Measurements from ENCODE around the gene CAVIN4. TPM values are rescaled to one million over a fixed set of nuclear protein-coding genes. Genes with fewer than 3 reads are reported as not detected.

The CAVIN4 gene
- total and polyA plus RNA-seq, 2 donors (not counting 3 experiments of a cell fraction or from before 2014, with no cell fraction given) = 0.61 to 3.1 TPM

DNA sequence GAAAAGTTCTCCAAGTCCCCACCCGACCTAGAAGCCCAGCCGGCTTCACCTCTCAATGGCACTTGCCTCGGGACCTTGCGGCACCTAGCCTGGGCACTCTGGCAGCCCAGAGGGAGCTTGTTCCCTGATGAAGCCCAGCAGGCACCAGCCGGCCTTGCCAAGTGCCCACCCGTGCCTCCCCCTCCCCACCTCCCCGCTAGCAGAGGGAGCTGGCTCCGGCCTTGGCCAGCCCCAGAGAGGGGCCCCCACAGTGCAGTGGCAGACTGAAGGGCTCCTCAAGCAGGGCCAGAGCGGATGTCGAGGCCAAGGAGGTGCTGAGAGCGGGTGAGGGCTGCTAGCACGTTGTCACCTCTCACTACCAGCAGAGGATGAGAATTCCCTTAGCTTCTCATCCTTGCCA, 37.6 kb upstream of the CAVIN4 start:
- no peak for FAIRE-seq
- ChIA-PET POLR2A (no interaction called here), CTCF (interaction anchor here (1.8 kb wide), 1 partner anchor 34 kb away, joined by 6 read pairs; no protein-coding TSS in a partner anchor)
- Histone ChIP-seq H3K9me1 (replicated peaks; ENCODE audit: control insufficient read depth, extremely low read depth, insufficient read depth, low read length) (no peaks in the 10 kb centered on the region), H3K27ac (ENCODE audit: insufficient read depth, low read depth, low read length) (no peak overlapping the region), H3K4me3 (replicated peaks in 1 of 3; ENCODE audit: insufficient read depth in 1 of 3, low read depth in 1 of 3, low read length in 3 of 3) (no peak overlapping the region), H3K9me3 (replicated peaks; ENCODE audit: control insufficient read depth, insufficient read depth, low read length) (no peaks in the 10 kb centered on the region), H3K9ac (replicated peaks; ENCODE audit: extremely low read depth, insufficient read depth, low read length) (no peak overlapping the region), H3K4me2 (ENCODE audit: insufficient read depth, low read length) (no peak overlapping the region), H3K27me3 (ENCODE audit: control insufficient read depth in 2 of 2, insufficient read depth in 2 of 2, low read length in 2 of 2) (no peaks in the 10 kb centered on the region), H3K4me1 (ENCODE audit: control insufficient read depth, extremely low read depth, insufficient read depth, low read length) (no peaks in the 10 kb centered on the region), H3K36me3 (ENCODE audit: control insufficient read depth in 2 of 2, extremely low read depth in 1 of 2, insufficient read depth in 2 of 2, low read length in 2 of 2) (peaks cover 0 to 2% of the 10 kb centered on the region in 2 experiments), H4K20me1 (replicated peaks; ENCODE audit: control insufficient read depth, extremely low read depth, insufficient read depth, low read length) (no peaks in the 10 kb centered on the region), H3K79me2 (ENCODE audit: control insufficient read depth, insufficient read depth, low read length) (no peaks in the 10 kb centered on the region), H2AFZ (ENCODE audit: low read depth, low read length) (no peak overlapping the region)
- dilution Hi-C loops (cut with MboI; ENCODE audit: extremely low pct_ligation_motif_present, low sequenced_read_pairs) = no loop called here
- BruUV-seq (replicated peaks) = no TSS peak
- TF ChIP-seq POLR2A (IDR thresholded peaks at IDR 0.05; ENCODE audit: low read depth, low read length) (no peak), MYC (IDR thresholded peaks at IDR 0.05; ENCODE audit: low read depth, low read length) (no peak), GATA2 (IDR thresholded peaks at IDR 0.05; ENCODE audit: insufficient read depth, insufficient read length, low read depth, low read length) (no peak), JUN (IDR thresholded peaks at IDR 0.05; ENCODE audit: borderline replicate concordance, insufficient read depth, insufficient read length, low read depth) (no peak), POLR2AphosphoS5 (IDR thresholded peaks at IDR 0.05; ENCODE audit: insufficient read depth, low read depth, low read length) (no peak), EZH2 (IDR thresholded peaks at IDR 0.05; ENCODE audit: borderline replicate concordance, low read depth, low read length, severe bottlenecking) (no peak), FOS (IDR thresholded peaks at IDR 0.05; ENCODE audit: borderline replicate concordance, insufficient read depth, low read length) (no peak)
- TF ChIP-seq, protein P1, sequence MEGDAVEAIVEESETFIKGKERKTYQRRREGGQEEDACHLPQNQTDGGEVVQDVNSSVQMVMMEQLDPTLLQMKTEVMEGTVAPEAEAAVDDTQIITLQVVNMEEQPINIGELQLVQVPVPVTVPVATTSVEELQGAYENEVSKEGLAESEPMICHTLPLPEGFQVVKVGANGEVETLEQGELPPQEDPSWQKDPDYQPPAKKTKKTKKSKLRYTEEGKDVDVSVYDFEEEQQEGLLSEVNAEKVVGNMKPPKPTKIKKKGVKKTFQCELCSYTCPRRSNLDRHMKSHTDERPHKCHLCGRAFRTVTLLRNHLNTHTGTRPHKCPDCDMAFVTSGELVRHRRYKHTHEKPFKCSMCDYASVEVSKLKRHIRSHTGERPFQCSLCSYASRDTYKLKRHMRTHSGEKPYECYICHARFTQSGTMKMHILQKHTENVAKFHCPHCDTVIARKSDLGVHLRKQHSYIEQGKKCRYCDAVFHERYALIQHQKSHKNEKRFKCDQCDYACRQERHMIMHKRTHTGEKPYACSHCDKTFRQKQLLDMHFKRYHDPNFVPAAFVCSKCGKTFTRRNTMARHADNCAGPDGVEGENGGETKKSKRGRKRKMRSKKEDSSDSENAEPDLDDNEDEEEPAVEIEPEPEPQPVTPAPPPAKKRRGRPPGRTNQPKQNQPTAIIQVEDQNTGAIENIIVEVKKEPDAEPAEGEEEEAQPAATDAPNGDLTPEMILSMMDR (IDR thresholded peaks at IDR 0.05; ENCODE audit: extremely low read depth in 1 of 2, insufficient read depth in 1 of 2, low read depth in 1 of 2, low read length in 2 of 2) = no peak
- TF ChIP-seq, protein P2, sequence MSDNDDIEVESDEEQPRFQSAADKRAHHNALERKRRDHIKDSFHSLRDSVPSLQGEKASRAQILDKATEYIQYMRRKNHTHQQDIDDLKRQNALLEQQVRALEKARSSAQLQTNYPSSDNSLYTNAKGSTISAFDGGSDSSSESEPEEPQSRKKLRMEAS (IDR thresholded peaks at IDR 0.05; ENCODE audit: insufficient read depth, insufficient read length) = no peak
- intact Hi-C loops (cut with micrococcal nuclease) = no loop called here
- DNase-seq (ENCODE audit: low read depth, low spot score) = no peak
